ENCODE measurements around the gene KCNJ10. TPM values are rescaled to one million over a fixed set of nuclear protein-coding genes. Genes with fewer than 3 reads are reported as not detected.

The KCNJ10 gene
- total and polyA plus RNA-seq, 2 donors (not counting 3 experiments of a cell fraction or from before 2014, with no cell fraction given) = not detected

GRCh38 chr1:160011781-160012180 lies 58.2 kb downstream of the KCNJ10 start:
- BruUV-seq (replicated peaks) = no TSS peak

More at GRCh38 chr1:160011781-160012180, 58.2 kb downstream of the KCNJ10 start:
- dilution Hi-C loops (cut with MboI; ENCODE audit: extremely low pct_ligation_motif_present, low sequenced_read_pairs) = no loop called here
- H3K36me3 ChIP-seq (ENCODE audit: control insufficient read depth in 2 of 2, extremely low read depth in 1 of 2, insufficient read depth in 2 of 2, low read length in 2 of 2) = no peaks in the 10 kb centered on the region
- no peaks in the 10 kb centered on the region for H3K4me1 ChIP-seq (ENCODE audit: control insufficient read depth, extremely low read depth, insufficient read depth, low read length)
- ChIA-PET POLR2A (no interaction called here), CTCF (no interaction called here)
- intact Hi-C loops (cut with micrococcal nuclease) = no loop called here
- no peaks in the 10 kb centered on the region for H3K9me3 ChIP-seq (replicated peaks; ENCODE audit: control insufficient read depth, insufficient read depth, low read length)
- no peak overlapping the region for H3K27ac ChIP-seq (ENCODE audit: insufficient read depth, low read depth, low read length)
- H4K20me1 ChIP-seq (replicated peaks; ENCODE audit: control insufficient read depth, extremely low read depth, insufficient read depth, low read length) = no peaks in the 10 kb centered on the region
- no peaks in the 10 kb centered on the region for H3K9me1 ChIP-seq (replicated peaks; ENCODE audit: control insufficient read depth, extremely low read depth, insufficient read depth, low read length)
- no peaks in the 10 kb centered on the region for H3K79me2 ChIP-seq (ENCODE audit: control insufficient read depth, insufficient read depth, low read length)
- no peak for TF ChIP-seq CTCF (IDR thresholded peaks at IDR 0.05; ENCODE audit: extremely low read depth in 1 of 2, insufficient read depth in 1 of 2, low read depth in 1 of 2, low read length in 2 of 2)
- no peak for TF ChIP-seq EZH2 (IDR thresholded peaks at IDR 0.05; ENCODE audit: borderline replicate concordance, low read depth, low read length, severe bottlenecking)
- no peak for TF ChIP-seq MAX (IDR thresholded peaks at IDR 0.05; ENCODE audit: insufficient read depth, insufficient read length)
- TF ChIP-seq GATA2 (IDR thresholded peaks at IDR 0.05; ENCODE audit: insufficient read depth, insufficient read length, low read depth, low read length) = no peak
- TF ChIP-seq POLR2AphosphoS5 (IDR thresholded peaks at IDR 0.05; ENCODE audit: insufficient read depth, low read depth, low read length) = no peak
- no peak for TF ChIP-seq POLR2A (IDR thresholded peaks at IDR 0.05; ENCODE audit: low read depth, low read length)
- no peak for TF ChIP-seq MYC (IDR thresholded peaks at IDR 0.05; ENCODE audit: low read depth, low read length)
- no peak for TF ChIP-seq FOS (IDR thresholded peaks at IDR 0.05; ENCODE audit: borderline replicate concordance, insufficient read depth, low read length)
- no peak for TF ChIP-seq JUN (IDR thresholded peaks at IDR 0.05; ENCODE audit: borderline replicate concordance, insufficient read depth, insufficient read length, low read depth)
- no peak overlapping the region for H3K4me2 ChIP-seq (ENCODE audit: insufficient read depth, low read length)
- DNase-seq (ENCODE audit: low read depth, low spot score) = no peak
- H3K27me3 ChIP-seq (ENCODE audit: control insufficient read depth in 2 of 2, insufficient read depth in 2 of 2, low read length in 2 of 2) = peaks cover 19 to 20% of the 10 kb centered on the region in 2 experiments
- FAIRE-seq = no peak
- H3K9ac ChIP-seq (replicated peaks; ENCODE audit: extremely low read depth, insufficient read depth, low read length) = no peak overlapping the region
- H3K4me3 ChIP-seq (replicated peaks in 1 of 3; ENCODE audit: insufficient read depth in 1 of 3, low read depth in 1 of 3, low read length in 3 of 3) = no peak overlapping the region
- H2AFZ ChIP-seq (ENCODE audit: low read depth, low read length) = no peak overlapping the region

All from endothelial cell of umbilical vein (primary cell).